Endothelial cell of umbilical vein (primary cell): ENCODE measurements around the gene GTF2F1. TPM values are rescaled to one million over a fixed set of nuclear protein-coding genes. Genes with fewer than 3 reads are reported as not detected.

Experiments used
- BruUV-seq: library from RNA; stranded (reverse); fragments of 400-500 nt; replicated peaks from 2 replicates; lab custom pipeline; 2021; lab: Mats Ljungman, UMichigan
- CTCF ChIA-PET: fragments of 300-600, 350-600 bp; sonication (Branson Sonifier 250); formaldehyde crosslinking; loops from one replicate; lab custom pipeline; 2021; ENCODE audit warnings: antibody characterized with exemption, inconsistent platforms; lab: Charles Lee
- POLR2A ChIA-PET: fragments of 300-600, 350-600 bp; sonication (Branson Sonifier 250); formaldehyde crosslinking; loops from one replicate; lab custom pipeline; 2021; ENCODE audit warnings: antibody characterized with exemption, inconsistent platforms; lab: Charles Lee
- DNase-seq: peaks from one replicate; pipeline ENCODE4 v3.0.0-alpha.2; 2011; ENCODE audit warnings: low read depth, low spot score
- FAIRE-seq: peaks from 2 replicates; lab custom pipeline; 2011; peaks lifted over from hg19 to GRCh38; lab: Jason Lieb, UNC
- H2AFZ ChIP-seq: 2 replicates; pipeline ENCODE4 v1.6.0; 2012; ENCODE audit warnings: low read depth, low read length, control low read depth, inconsistent platforms
- H3K27ac ChIP-seq: 2 replicates; pipeline ENCODE4 v1.5.1; 2011; ENCODE audit warnings: low read depth, mild to moderate bottlenecking, control low read depth, low read length, moderate library complexity; ENCODE audit not compliant: insufficient read depth
- H3K27me3 ChIP-seq, 2 experiments: 2 replicates each; pipeline versions ENCODE4 v1.6.0 to v1.6.1; 2011; ENCODE audit warnings: low read length in 2 of 2, mixed read lengths in 1 of 2; ENCODE audit not compliant: control insufficient read depth in 2 of 2, insufficient read depth in 2 of 2
- H3K36me3 ChIP-seq, 2 experiments: 2 replicates in 1 of 2; 3 replicates in 1 of 2; pipeline ENCODE4 v1.5.1; 2011; ENCODE audit warnings: low read length in 2 of 2, mild to moderate bottlenecking in 1 of 2, moderate library complexity in 1 of 2; ENCODE audit not compliant: control insufficient read depth in 2 of 2, insufficient read depth in 2 of 2; ENCODE audit errors: extremely low read depth in 1 of 2
- H3K4me1 ChIP-seq: 3 replicates; pipeline ENCODE4 v1.5.1; 2011; ENCODE audit warnings: mild to moderate bottlenecking, low read length; ENCODE audit not compliant: control insufficient read depth, insufficient read depth; ENCODE audit errors: extremely low read depth
- H3K4me2 ChIP-seq: 2 replicates; pipeline ENCODE4 v1.6.1; 2011; ENCODE audit warnings: low read length, control low read depth, mixed read lengths; ENCODE audit not compliant: insufficient read depth
- H3K4me3 ChIP-seq, 3 experiments: fragments of 200-600 bp in 1 of 3; sonication (generic), shearing (Covaris generic) in 1 of 3; replicated peaks in 1 of 3; 2 replicates each; pipeline ENCODE4 v1.5.1; 2011 to 2016; ENCODE audit warnings: control low read depth in 3 of 3, low read length in 3 of 3, mild to moderate bottlenecking in 2 of 3, inconsistent platforms in 1 of 3, low read depth in 1 of 3, moderate library complexity in 1 of 3; ENCODE audit not compliant: insufficient read depth in 1 of 3
- H3K79me2 ChIP-seq: 2 replicates; pipeline ENCODE4 v1.6.0; 2012; ENCODE audit warnings: low read length, inconsistent platforms; ENCODE audit not compliant: control insufficient read depth, insufficient read depth
- H3K9ac ChIP-seq: replicated peaks from 2 replicates; pipeline ENCODE3; 2011; ENCODE audit warnings: low read length, control low read depth; ENCODE audit not compliant: insufficient read depth; ENCODE audit errors: extremely low read depth
- H3K9me1 ChIP-seq: replicated peaks from 3 replicates; pipeline ENCODE4 v1.6.0; 2011; ENCODE audit warnings: mild to moderate bottlenecking, low read length; ENCODE audit not compliant: control insufficient read depth, insufficient read depth; ENCODE audit errors: extremely low read depth
- H3K9me3 ChIP-seq: replicated peaks from 2 replicates; pipeline ENCODE4 v1.5.1; 2012; ENCODE audit warnings: low read length, inconsistent platforms; ENCODE audit not compliant: control insufficient read depth, insufficient read depth
- H4K20me1 ChIP-seq: replicated peaks from 2 replicates; pipeline ENCODE3; 2011; ENCODE audit warnings: mild to moderate bottlenecking, low read length; ENCODE audit not compliant: control insufficient read depth, insufficient read depth; ENCODE audit errors: extremely low read depth
- CTCF ChIP-seq, 2 donors: IDR thresholded peaks; 1 replicate in 1 of 2; 2 replicates in 1 of 2; pipeline ENCODE4 v1.5.1; 2011; ENCODE audit warnings: low read length in 2 of 2, mild to moderate bottlenecking in 2 of 2, moderate library complexity in 2 of 2, control low read depth in 1 of 2, inconsistent platforms in 1 of 2, low read depth in 1 of 2; ENCODE audit not compliant: insufficient read depth in 1 of 2; ENCODE audit errors: extremely low read depth in 1 of 2
- EZH2 ChIP-seq: IDR thresholded peaks from 2 replicates; pipeline ENCODE4 v1.6.1; 2012; ENCODE audit warnings: borderline replicate concordance, low read depth, mild to moderate bottlenecking, moderate library complexity, low read length, inconsistent platforms; ENCODE audit not compliant: severe bottlenecking
- FOS ChIP-seq: IDR thresholded peaks from 2 replicates; pipeline ENCODE4 v1.6.1; 2011; ENCODE audit warnings: mild to moderate bottlenecking, low read length, moderate library complexity, borderline replicate concordance; ENCODE audit not compliant: insufficient read depth
- GATA2 ChIP-seq: IDR thresholded peaks from 2 replicates; pipeline ENCODE4 v1.7.0; 2011; ENCODE audit warnings: low read depth, mild to moderate bottlenecking, moderate library complexity, mixed read lengths, low read length; ENCODE audit not compliant: insufficient read length, insufficient read depth
- JUN ChIP-seq: IDR thresholded peaks from 2 replicates; pipeline ENCODE4 v1.6.1; 2011; ENCODE audit warnings: borderline replicate concordance, low read depth; ENCODE audit not compliant: insufficient read length, insufficient read depth
- MAX ChIP-seq: IDR thresholded peaks from 2 replicates; pipeline ENCODE4 v1.6.1; 2011; ENCODE audit not compliant: insufficient read depth, insufficient read length
- MYC ChIP-seq: IDR thresholded peaks from one replicate; pipeline ENCODE4 v1.6.1; 2011; ENCODE audit warnings: mild to moderate bottlenecking, low read depth, low read length
- POLR2A ChIP-seq: IDR thresholded peaks from 2 replicates; pipeline ENCODE4 v1.6.1; 2012; ENCODE audit warnings: low read depth, mild to moderate bottlenecking, control low read depth, low read length
- POLR2AphosphoS5 ChIP-seq: IDR thresholded peaks from 2 replicates; pipeline ENCODE4 v1.6.1; 2012; ENCODE audit warnings: low read depth, mild to moderate bottlenecking, control low read depth, low read length, moderate library complexity; ENCODE audit not compliant: insufficient read depth
- dilution Hi-C: fragments of 300-500 bp; cut with MboI; formaldehyde crosslinking; loops from one replicate; pipeline ENCODE4 v1.15.0; 2019; ENCODE audit warnings: low sequenced_read_pairs; ENCODE audit not compliant: extremely low pct_ligation_motif_present
- intact Hi-C: fragments of 100-400 bp; cut with micrococcal nuclease; formaldehyde crosslinking; loops from one replicate; pipeline ENCODE4 v1.10.0; 2022
- polyA plus RNA-seq, 4 experiments: library from polyadenylated mRNA; depleted of rRNA in 3 of 4; stranded (reverse) in 3 of 4; unstranded in 1 of 4; fragments of >200 nt; gene quantifications; 2 replicates each; pipeline versions ENCODE4 v1.2.1 to v1.2.3, GENCODE V29; 2011 to 2012; ENCODE audit warnings: missing spikeins in 1 of 4
- total RNA-seq: library from RNA; stranded (reverse); gene quantifications from 2 replicates; pipeline ENCODE4 v1.2.3, GENCODE V29; 2021

GTF2F1 gene
- total and polyA plus RNA-seq, 2 donors (not counting 3 experiments of a cell fraction or from before 2014, with no cell fraction given), result 44.8 to 56.4 TPM

- FAIRE-seq, result no peak
- Histone ChIP-seq H3K4me1 (no peaks in the 10 kb centered on the region), H3K36me3 (no peaks in the 10 kb centered on the region), H4K20me1 (no peaks in the 10 kb centered on the region), H3K9me1 (no peaks in the 10 kb centered on the region), H3K9me3 (no peaks in the 10 kb centered on the region), H3K4me3 (no peak overlapping the region), H3K4me2 (no peak overlapping the region), H3K27ac (no peak overlapping the region), H3K9ac (no peak overlapping the region), H3K79me2 (no peaks in the 10 kb centered on the region), H3K27me3 (peaks cover 0 to 2% of the 10 kb centered on the region in 2 experiments), H2AFZ (no peak overlapping the region)
- CTCF ChIA-PET, result interaction anchor here (1.1 kb wide), 1 partner anchor 313 kb away, joined by 3 read pairs; no protein-coding TSS in a partner anchor
- BruUV-seq, result no TSS peak
- TF ChIP-seq JUN (no peak), CTCF (IDR thresholded peaks at IDR 0.05; ENCODE audit: extremely low read depth in 1 of 2, insufficient read depth in 1 of 2, low read depth in 1 of 2, low read length in 2 of 2) (no peak), MYC (no peak)
- dilution Hi-C loops, result no loop called here
- intact Hi-C loops, result no loop called here
- POLR2A ChIA-PET, result no interaction called here
- DNase-seq, result no peak
Observed at GRCh38 chr19:6334490-6335285, 58.3 kb downstream of the GTF2F1 start.

DNA sequence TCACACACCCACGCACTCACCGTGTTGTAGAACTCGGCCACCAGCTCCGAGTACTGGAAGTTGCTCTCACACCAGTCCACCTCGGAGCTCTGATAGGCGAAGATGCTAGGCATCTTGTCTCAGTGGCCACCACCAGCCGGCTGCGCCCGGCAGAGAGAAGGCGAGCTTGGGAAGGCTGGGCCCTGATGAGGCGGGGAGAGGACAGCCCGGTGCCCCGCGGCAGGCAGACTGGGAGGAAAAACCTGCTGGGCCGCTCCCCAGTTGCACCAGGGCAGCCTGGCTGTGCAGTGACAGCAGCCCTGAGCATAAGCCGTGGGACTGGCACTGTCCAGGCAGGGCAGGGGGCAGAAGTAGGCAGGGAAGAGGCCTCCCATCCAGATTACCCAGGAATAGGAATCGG, 59.5 kb downstream of the GTF2F1 start, which contains the start of gene ACER1:
Gene ACER1, minus strand, starts transcription at position 174 of the 400 bp plus-strand sequence. Its CDS starts 61 bp downstream, at position 113.
- Histone ChIP-seq H3K27ac (no peak within 1 kb of the TSS), H3K36me3 (no peaks in the 10 kb centered on the region), H3K79me2 (no peaks in the 10 kb centered on the region), H3K4me2 (no peak within 1 kb of the TSS), H3K9ac (no peak within 1 kb of the TSS), H4K20me1 (no peaks in the 10 kb centered on the region), H3K4me1 (no peaks in the 10 kb centered on the region), H3K9me3 (no peaks in the 10 kb centered on the region), H3K4me3 (no peak within 1 kb of the TSS), H2AFZ (no peak within 1 kb of the TSS), H3K9me1 (no peaks in the 10 kb centered on the region), H3K27me3 (peaks cover 0 to 2% of the 10 kb centered on the region in 2 experiments)
- dilution Hi-C loops (no loop called here), intact Hi-C loops (no loop called here)
- no peak for FAIRE-seq
- no peak for TF ChIP-seq CTCF (IDR thresholded peaks at IDR 0.05; ENCODE audit: extremely low read depth in 1 of 2, insufficient read depth in 1 of 2, low read depth in 1 of 2, low read length in 2 of 2)
- no peak for TF ChIP-seq JUN
- no peak for TF ChIP-seq FOS
- TF ChIP-seq MYC, result no peak
- TF ChIP-seq GATA2, result no peak
- no peak for TF ChIP-seq POLR2AphosphoS5
- no peak for TF ChIP-seq MAX
- no peak for TF ChIP-seq POLR2A
- no peak for TF ChIP-seq EZH2
- no peak for DNase-seq
- ChIA-PET POLR2A (no interaction called here), CTCF (interaction anchor here (1.5 kb wide), 1 partner anchor 207 kb away, joined by 6 read pairs; no protein-coding TSS in a partner anchor)
- no TSS peak for BruUV-seq
